ENCODE results near the gene MAST4.

DNA sequence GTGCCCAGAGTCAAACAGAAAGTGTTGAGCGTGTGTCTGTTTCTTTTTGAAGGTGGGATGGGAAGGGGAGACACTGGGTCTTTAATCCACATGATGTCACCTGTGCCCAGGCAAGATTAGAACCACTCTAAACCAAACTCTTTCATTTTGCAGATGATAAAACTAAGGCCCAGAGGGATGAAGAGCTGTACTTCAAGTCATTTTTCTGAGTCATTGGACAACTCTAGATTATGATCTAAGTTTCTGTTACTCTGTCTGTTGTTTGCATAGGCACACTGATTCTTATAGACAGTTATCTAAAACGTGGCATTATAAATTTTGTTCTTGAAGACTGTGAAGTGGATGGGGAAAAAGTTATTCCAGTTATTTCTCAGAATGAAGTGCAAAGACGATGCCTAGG, 48.8 kb downstream of the MAST4 start:
- TF ChIP-seq, protein P1, sequence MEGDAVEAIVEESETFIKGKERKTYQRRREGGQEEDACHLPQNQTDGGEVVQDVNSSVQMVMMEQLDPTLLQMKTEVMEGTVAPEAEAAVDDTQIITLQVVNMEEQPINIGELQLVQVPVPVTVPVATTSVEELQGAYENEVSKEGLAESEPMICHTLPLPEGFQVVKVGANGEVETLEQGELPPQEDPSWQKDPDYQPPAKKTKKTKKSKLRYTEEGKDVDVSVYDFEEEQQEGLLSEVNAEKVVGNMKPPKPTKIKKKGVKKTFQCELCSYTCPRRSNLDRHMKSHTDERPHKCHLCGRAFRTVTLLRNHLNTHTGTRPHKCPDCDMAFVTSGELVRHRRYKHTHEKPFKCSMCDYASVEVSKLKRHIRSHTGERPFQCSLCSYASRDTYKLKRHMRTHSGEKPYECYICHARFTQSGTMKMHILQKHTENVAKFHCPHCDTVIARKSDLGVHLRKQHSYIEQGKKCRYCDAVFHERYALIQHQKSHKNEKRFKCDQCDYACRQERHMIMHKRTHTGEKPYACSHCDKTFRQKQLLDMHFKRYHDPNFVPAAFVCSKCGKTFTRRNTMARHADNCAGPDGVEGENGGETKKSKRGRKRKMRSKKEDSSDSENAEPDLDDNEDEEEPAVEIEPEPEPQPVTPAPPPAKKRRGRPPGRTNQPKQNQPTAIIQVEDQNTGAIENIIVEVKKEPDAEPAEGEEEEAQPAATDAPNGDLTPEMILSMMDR (IDR thresholded peaks at IDR 0.05), result no peak
- TF ChIP-seq POLR2A (IDR thresholded peaks at IDR 0.05), result no peak
- no peak for TF ChIP-seq EP300 (IDR thresholded peaks at IDR 0.05)

All from tibial nerve (tissue), 4 donors.